PC-3 (cell line): ENCODE results near the gene MPPED1. TPM values are rescaled to one million over a fixed set of nuclear protein-coding genes. Genes with fewer than 3 reads are reported as not detected.

ENCODE experiments used
- ATAC-seq: fragments of 200-7000 bp; cut with Tn5 transposase; 2 replicates; pipeline ENCODE4 v1.9.1; 2020; ENCODE audit warnings: mild to moderate bottlenecking, moderate library complexity
- BruUV-seq: library from RNA; stranded (reverse); fragments of 400-500 nt; replicated peaks from 2 replicates; lab custom pipeline; 2021; lab: Mats Ljungman, UMichigan
- CTCF ChIA-PET: fragments of 300-600 bp; sonication (Branson Sonifier 250); formaldehyde crosslinking; loops from one replicate; lab custom pipeline; 2022; ENCODE audit warnings: antibody characterized with exemption; lab: Charles Lee
- POLR2A ChIA-PET: fragments of 300-600 bp; sonication (Branson Sonifier 250); formaldehyde crosslinking; loops from one replicate; lab custom pipeline; 2022; ENCODE audit warnings: antibody characterized with exemption; ENCODE audit not compliant: unreplicated experiment; lab: Charles Lee
- DNase-seq: peaks from one replicate; pipeline ENCODE4 v3.0.0-alpha.2; 2015
- H2AFZ ChIP-seq: fragments of 300-600 bp; sonication (generic); 2 replicates; pipeline ENCODE4 v1.6.0; 2016; ENCODE audit warnings: antibody characterized with exemption, low read length
- H3F3A ChIP-seq: fragments of 300-600 bp; sonication (generic); one replicate; pipeline ENCODE4 v1.6.0; 2017; ENCODE audit warnings: antibody characterized with exemption, low read length, control low read depth, mild to moderate bottlenecking; ENCODE audit not compliant: unreplicated experiment
- H3K27ac ChIP-seq: fragments of 300-600 bp; sonication (generic); 2 replicates; pipeline ENCODE4 v1.5.1; 2016; ENCODE audit warnings: mild to moderate bottlenecking, low read length
- H3K27me3 ChIP-seq: fragments of 300-600 bp; sonication (generic); 2 replicates; pipeline ENCODE4 v1.6.1; 2016; ENCODE audit warnings: low read length, mixed read lengths
- H3K36me3 ChIP-seq: fragments of 300-600 bp; sonication (generic); 2 replicates; pipeline ENCODE4 v1.6.1; 2016; ENCODE audit warnings: low read depth, mixed run types, low read length, mixed read lengths
- H3K4me1 ChIP-seq: fragments of 300-600 bp; sonication (generic); 2 replicates; pipeline ENCODE4 v1.5.1; 2016; ENCODE audit warnings: low read length; ENCODE audit not compliant: insufficient read depth
- H3K4me2 ChIP-seq: fragments of 300-600 bp; sonication (generic); 2 replicates; pipeline ENCODE4 v1.6.0; 2016; ENCODE audit warnings: low read length
- H3K4me3 ChIP-seq: fragments of 300-600 bp; sonication (generic); 2 replicates; pipeline ENCODE4 v1.5.1; 2016; ENCODE audit warnings: mild to moderate bottlenecking, low read length, mixed read lengths
- H3K79me2 ChIP-seq: fragments of 300-600 bp; sonication (generic); 2 replicates; pipeline ENCODE4 v1.6.1; 2017; ENCODE audit warnings: low read length, mixed read lengths
- H3K9ac ChIP-seq: fragments of 300-600 bp; sonication (generic); 2 replicates; pipeline ENCODE4 v1.6.0; 2016; ENCODE audit warnings: mild to moderate bottlenecking, low read length
- H3K9me2 ChIP-seq: fragments of 300-600 bp; sonication (generic); replicated peaks from 2 replicates; pipeline ENCODE4 v1.6.1; 2016; ENCODE audit warnings: mixed run types, low read length, mixed read lengths
- H3K9me3 ChIP-seq: fragments of 300-600 bp; sonication (generic); 2 replicates; pipeline ENCODE4 v1.6.1; 2016; ENCODE audit warnings: low read length, mixed read lengths
- H4K20me1 ChIP-seq: fragments of 300-600 bp; sonication (generic); 2 replicates; pipeline ENCODE4 v1.6.1; 2016; ENCODE audit warnings: low read length, mixed read lengths
- EZH2 ChIP-seq: fragments of 300-600 bp; sonication (generic); IDR thresholded peaks from one replicate; pipeline ENCODE4 v1.6.1; 2017; ENCODE audit warnings: antibody characterized with exemption, mild to moderate bottlenecking, low read length; ENCODE audit not compliant: unreplicated experiment
- EZH2phosphoT487 ChIP-seq: fragments of 300-600 bp; sonication (generic); IDR thresholded peaks from 2 replicates; pipeline ENCODE4 v1.6.1; 2018; ENCODE audit warnings: mild to moderate bottlenecking, antibody characterized with exemption, low read length, borderline replicate concordance
- intact Hi-C: fragments of 100-400 bp; cut with micrococcal nuclease; formaldehyde crosslinking; loops from 2 replicates; pipeline ENCODE4 v1.9.0; 2023
- total RNA-seq: library from RNA; depleted of rRNA; stranded (reverse); fragments of >200 nt; gene quantifications from 2 replicates; pipeline ENCODE4 v1.2.3, GENCODE V29; 2014
- TF ChIP-seq, protein P1 (sequence below): fragments of 300-600 bp; sonication (generic); conservative IDR thresholded peaks from 2 replicates; pipeline ENCODE4 v1.5.1; 2017; ENCODE audit warnings: antibody characterized with exemption, low read depth, mild to moderate bottlenecking, low read length

Gene MPPED1
- total RNA-seq, 1 experiment from 2014 or later, result not detected

DNA sequence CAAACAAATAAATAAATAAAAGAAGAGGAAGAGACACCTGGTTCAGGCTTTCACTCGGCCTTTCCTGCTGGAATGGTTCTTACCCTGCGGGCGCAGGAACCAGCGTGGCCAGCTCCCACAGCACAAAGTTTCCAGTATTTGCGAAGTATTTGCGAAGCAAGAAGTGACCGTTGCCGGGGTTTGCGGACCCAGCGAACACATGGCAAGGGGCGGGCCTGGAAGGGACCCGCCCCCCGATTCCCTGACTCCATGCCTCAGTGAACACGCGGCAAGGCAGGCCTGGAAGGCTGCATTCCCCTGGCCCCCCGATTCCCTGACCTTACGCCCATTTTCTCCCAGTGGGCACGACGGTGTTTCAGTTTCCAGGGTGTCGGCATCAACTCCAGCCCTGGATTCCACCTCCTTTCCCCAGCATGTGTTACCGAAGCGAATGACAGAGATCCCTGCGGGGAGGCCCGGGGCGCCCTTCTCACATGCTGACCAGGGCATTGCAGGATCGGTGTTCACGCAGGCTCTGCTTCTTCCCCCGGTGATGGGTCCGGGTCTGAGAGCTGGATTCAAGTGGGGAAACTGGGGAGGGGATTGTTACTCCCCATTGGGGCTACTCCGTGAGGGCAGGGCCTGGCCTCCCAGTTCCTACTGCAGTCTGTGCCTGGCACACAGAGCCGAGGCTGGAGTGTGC lies 102.8 kb downstream of the MPPED1 start:
- ATAC-seq (no peak), DNase-seq (no peak)
- Histone ChIP-seq H3K9ac (no peak overlapping the region), H3K36me3 (no peaks in the 10 kb centered on the region), H3K4me3 (no peak overlapping the region), H3K27me3 (no peaks in the 10 kb centered on the region), H3K4me2 (no peak overlapping the region), H2AFZ (no peak overlapping the region), H3K4me1 (no peaks in the 10 kb centered on the region), H3F3A (no peaks in the 10 kb centered on the region), H3K27ac (no peak overlapping the region), H3K9me2 (no peaks in the 10 kb centered on the region), H3K79me2 (no peaks in the 10 kb centered on the region), H4K20me1 (no peaks in the 10 kb centered on the region), H3K9me3 (no peaks in the 10 kb centered on the region)
- POLR2A ChIA-PET, result no interaction called here
- intact Hi-C loops, result no loop called here
- BruUV-seq, result no TSS peak
- CTCF ChIA-PET, result no interaction called here
- TF ChIP-seq, protein P1, sequence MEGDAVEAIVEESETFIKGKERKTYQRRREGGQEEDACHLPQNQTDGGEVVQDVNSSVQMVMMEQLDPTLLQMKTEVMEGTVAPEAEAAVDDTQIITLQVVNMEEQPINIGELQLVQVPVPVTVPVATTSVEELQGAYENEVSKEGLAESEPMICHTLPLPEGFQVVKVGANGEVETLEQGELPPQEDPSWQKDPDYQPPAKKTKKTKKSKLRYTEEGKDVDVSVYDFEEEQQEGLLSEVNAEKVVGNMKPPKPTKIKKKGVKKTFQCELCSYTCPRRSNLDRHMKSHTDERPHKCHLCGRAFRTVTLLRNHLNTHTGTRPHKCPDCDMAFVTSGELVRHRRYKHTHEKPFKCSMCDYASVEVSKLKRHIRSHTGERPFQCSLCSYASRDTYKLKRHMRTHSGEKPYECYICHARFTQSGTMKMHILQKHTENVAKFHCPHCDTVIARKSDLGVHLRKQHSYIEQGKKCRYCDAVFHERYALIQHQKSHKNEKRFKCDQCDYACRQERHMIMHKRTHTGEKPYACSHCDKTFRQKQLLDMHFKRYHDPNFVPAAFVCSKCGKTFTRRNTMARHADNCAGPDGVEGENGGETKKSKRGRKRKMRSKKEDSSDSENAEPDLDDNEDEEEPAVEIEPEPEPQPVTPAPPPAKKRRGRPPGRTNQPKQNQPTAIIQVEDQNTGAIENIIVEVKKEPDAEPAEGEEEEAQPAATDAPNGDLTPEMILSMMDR, result no peak
- TF ChIP-seq EZH2phosphoT487, result no peak
- no peak for TF ChIP-seq EZH2

DNA sequence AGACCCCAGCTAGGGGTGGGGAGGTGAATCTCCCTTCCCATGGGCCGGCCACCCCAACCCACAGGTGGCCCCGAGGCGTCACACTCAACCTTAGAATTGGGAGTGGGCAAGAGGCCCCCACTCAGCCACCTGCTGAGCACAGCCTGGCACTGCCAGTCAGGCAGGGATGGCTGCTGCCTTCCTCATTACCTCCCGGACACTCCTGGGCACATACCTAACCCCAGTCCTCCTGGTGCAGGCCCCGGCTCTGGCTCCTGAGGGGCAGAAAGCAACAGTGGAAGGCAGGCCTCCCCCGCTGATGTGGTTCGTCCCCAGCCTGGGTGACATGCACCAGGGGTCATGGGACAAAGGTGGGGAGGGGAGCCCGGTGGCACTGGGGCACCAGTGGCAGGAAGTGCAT lies 103.6 kb downstream of the MPPED1 start:
- POLR2A ChIA-PET, result no interaction called here
- no peak overlapping the region for H3K4me3 ChIP-seq
- no peak overlapping the region for H3K9ac ChIP-seq
- no peaks in the 10 kb centered on the region for H3K27me3 ChIP-seq
- intact Hi-C loops, result no loop called here
- ATAC-seq (no peak), DNase-seq (no peak)
- H3K79me2 ChIP-seq, result no peaks in the 10 kb centered on the region
- no peaks in the 10 kb centered on the region for H3K9me2 ChIP-seq
- no peaks in the 10 kb centered on the region for H4K20me1 ChIP-seq
- CTCF ChIA-PET, result no interaction called here
- no peaks in the 10 kb centered on the region for H3K36me3 ChIP-seq
- H3K9me3 ChIP-seq, result no peaks in the 10 kb centered on the region
- no peak overlapping the region for H3K27ac ChIP-seq
- TF ChIP-seq EZH2 (no peak), EZH2phosphoT487 (no peak)
- TF ChIP-seq, protein P1, result no peak
- no peaks in the 10 kb centered on the region for H3F3A ChIP-seq
- peaks cover under 1% of the 10 kb centered on the region; the same call in 1 of the 2 replicates for H3K4me1 ChIP-seq
- H2AFZ ChIP-seq, result no peak overlapping the region
- BruUV-seq, result no TSS peak
- H3K4me2 ChIP-seq, result no peak overlapping the region

DNA sequence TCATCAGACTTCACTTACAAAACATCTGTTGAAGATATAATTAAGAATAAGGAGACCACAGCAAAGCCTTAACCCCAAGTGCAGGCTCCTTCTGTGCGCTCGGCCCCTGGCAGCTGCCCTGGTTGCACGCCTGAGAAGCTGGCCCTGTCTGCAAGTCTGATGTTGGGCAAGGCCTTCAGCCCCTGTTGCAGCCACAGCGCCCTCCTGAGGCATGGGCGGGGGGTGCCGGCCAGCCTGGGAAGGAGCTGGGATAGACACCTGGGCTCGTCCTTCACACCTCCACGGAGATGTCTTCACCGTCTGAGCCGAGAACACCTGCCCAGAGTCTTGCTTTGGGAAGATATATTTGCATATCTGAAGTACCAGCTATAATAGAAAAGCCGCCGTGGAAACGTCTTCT lies 104.1 kb downstream of the MPPED1 start:
- TF ChIP-seq EZH2, result no peak
- TF ChIP-seq, protein P1, result no peak
- TF ChIP-seq EZH2phosphoT487, result no peak
- peaks cover 6% of the 10 kb centered on the region for H3K4me1 ChIP-seq
- H3K27me3 ChIP-seq, result no peaks in the 10 kb centered on the region
- H3K9me2 ChIP-seq, result no peaks in the 10 kb centered on the region
- DNase-seq (no peak), ATAC-seq (no peak)
- no peak overlapping the region for H3K4me2 ChIP-seq
- no peak overlapping the region for H3K27ac ChIP-seq
- no peaks in the 10 kb centered on the region for H3K36me3 ChIP-seq
- intact Hi-C loops, result no loop called here
- no peaks in the 10 kb centered on the region for H3K79me2 ChIP-seq
- no TSS peak for BruUV-seq
- ChIA-PET POLR2A (no interaction called here), CTCF (no interaction called here)
- no peak overlapping the region for H3K4me3 ChIP-seq
- no peak overlapping the region for H2AFZ ChIP-seq
- H3F3A ChIP-seq, result no peaks in the 10 kb centered on the region
- H3K9ac ChIP-seq, result no peak overlapping the region
- no peaks in the 10 kb centered on the region for H3K9me3 ChIP-seq
- no peaks in the 10 kb centered on the region for H4K20me1 ChIP-seq
